Measurements from ENCODE around the gene DDO. TPM values are rescaled to one million over a fixed set of nuclear protein-coding genes. Genes with fewer than 3 reads are reported as not detected.

The DDO gene
- total and polyA plus RNA-seq, 12 donors: 7.6 to 30.0 (median 25.5) TPM

GRCh38 chr6:110385458-110385863 is 29.9 kb downstream of the DDO start:
- H3K36me3 ChIP-seq: no peaks in the 10 kb centered on the region
- no peak for TF ChIP-seq CTCF (IDR thresholded peaks at IDR 0.05)
- no peak for ATAC-seq
- no peaks in the 10 kb centered on the region for H3K27me3 ChIP-seq
- DNase-seq: no peak
- WGBS, 2 donors: 88 to 92% methylated on average over 1 of the region's 1 CpG
- H3K27ac ChIP-seq: no peak overlapping the region
- H3K4me1 ChIP-seq: peaks cover 0 to 10% (median 5%) of the 10 kb centered on the region in 9 donors
- H3K4me3 ChIP-seq: no peak overlapping the region
- intact Hi-C loops (cut with DNase I): loop anchor here in 5 of 10 donors (5.0 to 10.0 kb wide), 5 partner anchors 211 to 681 kb away; partner anchors contain the start of gene WASF1 (in 1 of the 5)
- no peaks in the 10 kb centered on the region for H3K9me3 ChIP-seq

GRCh38 chr6:110378552-110378951 is 36.8 kb downstream of the DDO start:
- peaks cover 0 to 4% (median 0%) of the 10 kb centered on the region in 7 donors for H3K27me3 ChIP-seq
- no peaks in the 10 kb centered on the region for H3K9me3 ChIP-seq
- H3K4me1 ChIP-seq: no peaks in the 10 kb centered on the region
- ATAC-seq: no peak
- no peak overlapping the region for H3K27ac ChIP-seq
- no peak for DNase-seq
- H3K4me3 ChIP-seq: no peak overlapping the region
- no peaks in the 10 kb centered on the region for H3K36me3 ChIP-seq
- intact Hi-C loops (cut with DNase I): no loop called here
- 57 to 63% methylated on average over 9 of the region's 9 CpGs for WGBS, 2 donors
- no peak for TF ChIP-seq CTCF (IDR thresholded peaks at IDR 0.05)

DNA sequence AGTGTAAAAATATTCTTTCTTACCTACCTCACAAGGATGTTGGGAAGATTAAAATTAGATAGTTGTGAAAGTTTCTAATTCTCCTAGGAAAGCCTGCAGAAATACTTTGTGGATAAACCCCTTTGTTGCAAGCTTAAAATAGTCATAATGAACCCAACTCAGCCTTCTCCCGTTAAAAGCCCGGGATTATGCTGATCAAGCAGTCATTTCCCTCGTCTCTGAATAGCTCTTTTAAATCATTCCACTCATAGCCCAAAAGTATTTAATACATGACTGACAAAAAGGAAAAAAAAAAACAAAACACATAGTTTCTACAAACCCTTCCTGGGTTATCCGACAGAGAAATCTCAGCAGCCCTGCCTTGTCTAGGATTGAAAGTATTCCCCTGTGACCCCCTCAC is 46.3 kb downstream of the DDO start:
- ATAC-seq (no peak), DNase-seq (no peak)
- TF ChIP-seq CTCF (IDR thresholded peaks at IDR 0.05): no peak
- no peaks in the 10 kb centered on the region for H3K36me3 ChIP-seq
- intact Hi-C loops (cut with DNase I): no loop called here
- H3K27me3 ChIP-seq: peaks cover 0 to 16% (median 0%) of the 10 kb centered on the region in 7 donors
- H3K4me3 ChIP-seq: no peak overlapping the region
- no peaks in the 10 kb centered on the region for H3K9me3 ChIP-seq
- peaks cover 0 to 3% (median 0%) of the 10 kb centered on the region in 9 donors for H3K4me1 ChIP-seq
- H3K27ac ChIP-seq: no peak overlapping the region
- 44 to 56% methylated on average over 4 of the region's 4 CpGs for WGBS, 2 donors

DNA sequence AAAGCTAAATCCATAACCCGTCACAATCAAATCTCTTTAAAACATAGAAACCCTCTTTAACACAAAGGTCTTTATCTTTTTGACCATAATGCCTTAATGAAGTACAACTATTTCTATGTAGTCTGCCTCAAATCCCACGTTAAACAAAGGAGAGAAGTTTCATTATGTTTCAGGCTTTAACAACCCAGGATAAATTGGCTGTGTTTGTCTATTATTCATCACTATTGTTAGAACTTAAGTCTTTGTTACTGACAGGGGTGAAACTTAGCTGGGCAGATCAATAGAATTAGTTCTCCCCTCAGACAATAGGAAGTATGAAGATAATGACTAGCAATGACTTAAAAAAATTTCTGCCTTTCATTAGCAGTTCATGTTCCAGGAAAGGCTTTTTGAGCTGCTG is 47.1 kb downstream of the DDO start:
- no peak for ATAC-seq

More for the DNA sequence above, 47.1 kb downstream of the DDO start:
- 66 to 75% methylated on average over 2 of the region's 2 CpGs for WGBS, 2 donors
- no peak overlapping the region for H3K27ac ChIP-seq
- no peaks in the 10 kb centered on the region for H3K9me3 ChIP-seq
- H3K27me3 ChIP-seq: peaks cover 0 to 21% (median 0%) of the 10 kb centered on the region in 7 donors
- TF ChIP-seq CTCF (IDR thresholded peaks at IDR 0.05): no peak
- H3K4me3 ChIP-seq: no peak overlapping the region
- intact Hi-C loops (cut with DNase I): no loop called here
- no peak for DNase-seq
- no peaks in the 10 kb centered on the region for H3K36me3 ChIP-seq
- H3K4me1 ChIP-seq: peaks cover 0 to 8% (median 0%) of the 10 kb centered on the region in 9 donors
